Subcutaneous adipose tissue (tissue), 4 donors: ENCODE results near the gene CFAP100. TPM values are rescaled to one million over a fixed set of nuclear protein-coding genes. Genes with fewer than 3 reads are reported as not detected.

Source experiments
- total RNA-seq, 4 donors: library from RNA; depleted of rRNA; stranded (reverse); fragments of >200 nt; gene quantifications; one replicate each; pipeline ENCODE4 v1.1.0, GENCODE V29; 2016
- TF ChIP-seq, protein P1 (sequence below): fragments of 450-650 bp; IDR thresholded peaks from one replicate; pipeline ENCODE4 v1.5.1; 2016; ENCODE audit warnings: low read depth, mild to moderate bottlenecking, control low read depth, antibody characterized with exemption, moderate library complexity

Gene CFAP100
- total RNA-seq, 4 donors from 2014 or later: not detected

DNA sequence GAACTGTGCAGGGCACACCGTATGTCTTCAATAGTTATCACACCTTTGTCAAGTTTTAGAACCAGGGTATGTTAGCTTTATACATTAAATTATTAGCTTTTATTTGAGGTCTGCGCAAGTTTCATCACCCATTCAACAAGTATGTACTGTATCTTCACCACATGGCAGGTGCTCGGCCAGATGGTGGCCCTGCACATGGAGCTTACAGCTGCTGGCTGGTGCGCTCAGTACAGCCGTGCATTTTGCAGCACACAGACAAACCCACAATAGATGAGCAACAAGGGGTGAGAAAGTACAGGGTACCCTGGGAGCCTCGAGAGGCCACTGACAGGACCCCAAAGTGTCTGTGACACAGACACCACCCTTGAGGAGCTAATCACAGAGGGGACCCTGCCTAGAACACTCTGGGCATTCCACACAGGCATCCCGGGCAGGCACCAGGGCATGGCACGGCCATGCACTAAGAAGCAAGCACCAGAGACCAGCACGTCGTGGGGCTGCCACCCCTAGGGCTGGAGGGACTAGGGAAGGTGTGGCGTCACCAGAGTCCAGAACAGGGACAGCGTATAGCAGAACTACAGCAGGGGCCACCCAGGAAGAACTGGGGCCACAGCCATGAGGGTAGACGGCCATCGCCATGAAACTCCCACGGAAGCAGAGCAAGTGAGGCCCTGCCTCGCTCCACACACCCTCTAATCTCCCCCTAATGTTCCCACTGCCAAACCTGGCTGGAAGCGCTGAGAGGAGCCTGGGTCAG lies 53.6 kb downstream of the CFAP100 start:
- TF ChIP-seq, protein P1, sequence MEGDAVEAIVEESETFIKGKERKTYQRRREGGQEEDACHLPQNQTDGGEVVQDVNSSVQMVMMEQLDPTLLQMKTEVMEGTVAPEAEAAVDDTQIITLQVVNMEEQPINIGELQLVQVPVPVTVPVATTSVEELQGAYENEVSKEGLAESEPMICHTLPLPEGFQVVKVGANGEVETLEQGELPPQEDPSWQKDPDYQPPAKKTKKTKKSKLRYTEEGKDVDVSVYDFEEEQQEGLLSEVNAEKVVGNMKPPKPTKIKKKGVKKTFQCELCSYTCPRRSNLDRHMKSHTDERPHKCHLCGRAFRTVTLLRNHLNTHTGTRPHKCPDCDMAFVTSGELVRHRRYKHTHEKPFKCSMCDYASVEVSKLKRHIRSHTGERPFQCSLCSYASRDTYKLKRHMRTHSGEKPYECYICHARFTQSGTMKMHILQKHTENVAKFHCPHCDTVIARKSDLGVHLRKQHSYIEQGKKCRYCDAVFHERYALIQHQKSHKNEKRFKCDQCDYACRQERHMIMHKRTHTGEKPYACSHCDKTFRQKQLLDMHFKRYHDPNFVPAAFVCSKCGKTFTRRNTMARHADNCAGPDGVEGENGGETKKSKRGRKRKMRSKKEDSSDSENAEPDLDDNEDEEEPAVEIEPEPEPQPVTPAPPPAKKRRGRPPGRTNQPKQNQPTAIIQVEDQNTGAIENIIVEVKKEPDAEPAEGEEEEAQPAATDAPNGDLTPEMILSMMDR: no peak

DNA sequence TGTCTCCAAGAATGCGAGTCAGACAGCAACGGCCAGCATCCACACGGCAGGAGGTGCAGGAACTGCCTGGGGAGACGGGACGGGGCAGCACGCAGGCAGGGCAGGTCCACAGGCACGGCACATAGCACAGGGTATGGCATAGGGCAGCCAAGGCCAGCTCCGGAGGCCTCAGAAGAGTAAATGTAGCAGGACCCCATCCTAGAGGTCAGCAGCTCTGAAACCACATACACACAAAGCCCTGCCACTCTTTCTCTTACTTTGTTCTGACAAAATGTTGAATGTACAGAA lies 54.1 kb downstream of the CFAP100 start:
- TF ChIP-seq, protein P1: no peak

DNA sequence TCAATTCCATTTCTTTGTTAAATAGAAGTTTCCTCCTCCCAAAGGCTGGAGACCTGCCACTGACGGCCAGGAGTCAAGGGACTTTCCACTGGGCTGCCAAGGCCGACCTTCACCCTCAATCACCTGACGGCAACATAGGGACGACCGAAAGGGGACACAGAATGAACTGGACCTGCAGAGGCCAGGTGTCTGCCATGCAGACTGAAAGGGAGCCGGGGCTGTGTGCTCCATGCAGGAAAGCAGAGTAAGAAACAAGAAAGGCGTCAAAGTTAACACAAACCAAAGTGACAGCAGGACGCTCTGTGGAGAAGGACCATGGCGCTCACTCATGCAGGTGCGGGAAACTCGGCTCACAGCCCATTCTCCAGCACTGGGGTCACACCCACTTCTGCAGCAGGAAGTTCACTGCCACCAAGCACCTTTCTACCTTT lies 54.9 kb downstream of the CFAP100 start:
- TF ChIP-seq, protein P1: no peak

DNA sequence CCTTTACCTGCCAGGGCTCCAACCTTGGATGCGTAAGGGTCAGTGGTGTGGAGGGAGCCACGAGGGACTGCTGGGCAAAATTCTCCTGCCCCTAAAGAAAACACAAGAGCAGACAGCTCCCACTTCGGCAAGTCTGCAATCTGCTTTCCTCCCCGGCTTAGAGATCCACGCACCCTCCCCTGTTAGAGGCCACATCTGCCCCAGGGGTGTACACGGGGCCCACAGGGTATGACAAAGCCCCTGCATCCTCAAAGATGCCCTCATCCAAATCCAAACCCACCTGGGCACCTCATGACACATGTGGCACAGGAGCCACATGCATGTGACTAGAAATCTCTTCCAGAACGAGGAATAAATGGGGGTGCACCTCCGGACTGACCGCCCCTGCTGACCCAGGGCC lies 55.5 kb downstream of the CFAP100 start:
- TF ChIP-seq, protein P1: no peak

DNA sequence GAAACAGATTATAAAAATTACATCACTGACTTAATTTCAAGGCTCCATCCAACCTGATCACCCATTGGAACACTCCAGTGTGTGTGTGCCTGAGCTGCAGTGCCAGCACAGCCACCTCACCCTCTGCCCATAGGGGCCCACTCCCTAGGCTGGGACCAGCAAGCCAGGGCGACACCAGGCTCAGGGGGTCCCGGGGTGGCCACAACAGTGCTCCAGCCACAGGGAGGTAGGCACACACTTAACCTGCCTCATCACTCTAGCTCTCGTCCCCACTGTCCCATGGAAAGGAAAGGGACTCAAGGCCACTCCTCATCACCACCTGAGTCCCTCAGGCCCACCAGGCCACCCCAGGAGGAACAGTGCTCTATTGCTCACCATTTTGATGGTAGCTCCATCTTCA lies 56.0 kb downstream of the CFAP100 start:
- TF ChIP-seq, protein P1: no peak

DNA sequence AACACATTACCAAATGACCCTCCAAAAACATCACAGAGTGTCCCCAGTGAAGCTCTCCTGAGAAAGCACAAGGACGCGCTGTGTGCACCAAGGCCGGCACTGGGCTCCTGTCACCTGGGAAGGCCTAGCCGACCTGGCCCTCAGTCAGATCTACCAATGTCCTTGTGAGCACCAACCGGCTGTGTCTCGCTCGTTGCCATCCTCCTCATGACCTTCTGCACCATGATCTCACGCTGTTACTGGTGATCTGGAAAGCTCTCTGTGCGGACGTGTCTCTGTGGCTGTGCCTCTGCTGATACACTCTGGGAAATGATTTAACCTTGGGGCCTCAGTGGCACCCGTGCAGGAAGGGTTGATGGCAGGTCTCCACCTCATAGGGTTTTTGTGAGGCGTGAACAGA lies 56.8 kb downstream of the CFAP100 start:
- TF ChIP-seq, protein P1: no peak

DNA sequence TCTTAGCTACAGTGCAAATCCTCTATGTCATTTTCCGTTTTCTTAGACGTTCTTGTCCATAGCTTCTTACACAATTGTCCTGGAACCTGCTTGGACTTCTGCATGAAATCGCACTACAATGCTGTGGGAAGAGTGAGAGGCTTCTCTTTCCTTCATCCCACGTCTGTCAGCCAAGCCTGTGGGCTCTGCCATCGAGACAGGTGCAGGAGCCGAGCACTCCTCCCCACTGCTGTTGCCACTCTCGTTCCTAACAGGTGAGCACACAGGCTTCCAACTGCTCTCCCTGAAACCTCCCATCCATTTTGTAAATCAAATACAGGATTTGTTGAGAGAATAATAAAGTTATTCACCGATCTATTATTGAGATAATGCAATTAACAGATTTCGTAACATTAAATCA lies 57.5 kb downstream of the CFAP100 start:
- TF ChIP-seq, protein P1: no peak
